WERI-Rb-1 (cell line): ENCODE results near the gene PTPRN2.

ENCODE experiments used
- DNase-seq: peaks from one replicate; pipeline ENCODE4 v3.0.0-alpha.2; 2020
- H3K27ac ChIP-seq: fragments of 250-450 bp; sonication (Bioruptor Pico); 2 replicates; pipeline ENCODE4 v1.5.1; 2020; ENCODE audit warnings: mild to moderate bottlenecking, moderate library complexity
- H3K27me3 ChIP-seq: fragments of 250-450 bp; sonication (Bioruptor Pico); 2 replicates; pipeline ENCODE4 v1.5.1; 2021; ENCODE audit warnings: mild to moderate bottlenecking, low read depth, moderate library complexity; ENCODE audit not compliant: insufficient read depth, severe bottlenecking
- H3K36me3 ChIP-seq: fragments of 250-450 bp; sonication (Bioruptor Pico); 2 replicates; pipeline ENCODE4 v1.5.1; 2020; ENCODE audit warnings: mild to moderate bottlenecking, moderate library complexity
- H3K4me3 ChIP-seq: 2 replicates; pipeline ENCODE4 v1.5.1; 2011; ENCODE audit warnings: low read depth, mild to moderate bottlenecking, control low read depth, low read length
- H3K9me3 ChIP-seq: fragments of 250-450 bp; sonication (Bioruptor Pico); 2 replicates; pipeline ENCODE4 v1.5.1; 2021; ENCODE audit warnings: mild to moderate bottlenecking, moderate library complexity; ENCODE audit not compliant: severe bottlenecking
- CTCF ChIP-seq: IDR thresholded peaks from 2 replicates; pipeline ENCODE4 v1.5.1; 2011; ENCODE audit warnings: low read depth, mild to moderate bottlenecking, control low read depth, inconsistent platforms, low read length

Gene PTPRN2

GRCh38 chr7:158123753-158124152, 463.9 kb downstream of the PTPRN2 start:
- Histone ChIP-seq H3K27ac (no peak overlapping the region), H3K4me3 (no peak overlapping the region), H3K36me3 (no peaks in the 10 kb centered on the region), H3K27me3 (no peaks in the 10 kb centered on the region), H3K9me3 (no peaks in the 10 kb centered on the region)
- TF ChIP-seq CTCF: no peak
- DNase-seq: no peak

- no peak overlapping the region for H3K4me3 ChIP-seq
- H3K27ac ChIP-seq: no peak overlapping the region
- H3K27me3 ChIP-seq: no peaks in the 10 kb centered on the region
- H3K36me3 ChIP-seq: no peaks in the 10 kb centered on the region
- no peaks in the 10 kb centered on the region for H3K9me3 ChIP-seq
- TF ChIP-seq CTCF: no peak
- no peak for DNase-seq
Measured at GRCh38 chr7:158123214-158123613, 464.4 kb downstream of the PTPRN2 start.

GRCh38 chr7:158121441-158122045, 466.1 kb downstream of the PTPRN2 start:
- no peaks in the 10 kb centered on the region for H3K9me3 ChIP-seq

GRCh38 chr7:158120716-158121115, 466.9 kb downstream of the PTPRN2 start:
- no peaks in the 10 kb centered on the region for H3K9me3 ChIP-seq
- no peak for DNase-seq
- no peak overlapping the region for H3K27ac ChIP-seq
- no peaks in the 10 kb centered on the region for H3K36me3 ChIP-seq
- no peak for TF ChIP-seq CTCF
- no peak overlapping the region for H3K4me3 ChIP-seq
- H3K27me3 ChIP-seq: no peaks in the 10 kb centered on the region

More at GRCh38 chr7:158121441-158122045, 466.1 kb downstream of the PTPRN2 start:
- H3K27me3 ChIP-seq: no peaks in the 10 kb centered on the region
- no peak for TF ChIP-seq CTCF
- no peak overlapping the region for H3K4me3 ChIP-seq
- H3K27ac ChIP-seq: no peak overlapping the region
- no peak for DNase-seq
- no peaks in the 10 kb centered on the region for H3K36me3 ChIP-seq

- H3K36me3 ChIP-seq: no peaks in the 10 kb centered on the region
- no peak for TF ChIP-seq CTCF
Measured at GRCh38 chr7:158120316-158120715, 467.3 kb downstream of the PTPRN2 start.

More at GRCh38 chr7:158120316-158120715, 467.3 kb downstream of the PTPRN2 start:
- Histone ChIP-seq H3K27me3 (no peaks in the 10 kb centered on the region), H3K9me3 (no peaks in the 10 kb centered on the region), H3K4me3 (no peak overlapping the region), H3K27ac (no peak overlapping the region)
- no peak for DNase-seq
